Rectal smooth muscle tissue (tissue), 1 donor: ENCODE results near the gene VPS39.

Experiments used
- H3K27ac ChIP-seq: one replicate; pipeline ENCODE4 v1.7.0; 2013; ENCODE audit warnings: low read depth, low read length, inconsistent platforms
- H3K27me3 ChIP-seq: one replicate; pipeline ENCODE4 v1.7.0; 2013; ENCODE audit warnings: low read length; ENCODE audit not compliant: control insufficient read depth, insufficient read depth
- H3K36me3 ChIP-seq: one replicate; pipeline ENCODE4 v1.7.0; 2013; ENCODE audit warnings: low read length; ENCODE audit not compliant: control insufficient read depth, insufficient read depth
- H3K4me1 ChIP-seq: one replicate; pipeline ENCODE4 v1.7.0; 2013; ENCODE audit warnings: low read length; ENCODE audit not compliant: control insufficient read depth, insufficient read depth
- H3K4me3 ChIP-seq: one replicate; pipeline ENCODE4 v1.7.0; 2013; ENCODE audit warnings: low read length
- H3K9ac ChIP-seq: one replicate; pipeline ENCODE4 v1.7.0; 2013; ENCODE audit warnings: low read length

The VPS39 gene

DNA sequence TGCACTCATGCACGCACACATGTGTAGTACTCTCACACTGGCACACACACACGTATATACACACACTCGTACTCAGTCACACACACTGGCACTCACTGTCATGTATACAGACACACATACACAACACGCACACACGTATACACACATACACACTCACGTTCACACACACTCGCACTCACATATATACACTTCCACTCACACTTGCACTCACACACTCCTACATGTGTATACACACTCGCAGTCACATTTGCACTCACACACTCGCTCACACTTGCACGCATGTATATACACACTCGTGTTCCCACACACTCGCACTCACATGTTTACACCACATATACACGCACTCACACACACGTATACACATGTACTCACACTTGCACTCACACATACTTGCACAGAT lies 53.1 kb downstream of the VPS39 start:
- Histone ChIP-seq H3K9ac (no peak overlapping the region), H3K27ac (no peak overlapping the region), H3K27me3 (no peaks in the 10 kb centered on the region), H3K36me3 (peaks cover 7% of the 10 kb centered on the region), H3K4me3 (no peak overlapping the region), H3K4me1 (no peaks in the 10 kb centered on the region)

DNA sequence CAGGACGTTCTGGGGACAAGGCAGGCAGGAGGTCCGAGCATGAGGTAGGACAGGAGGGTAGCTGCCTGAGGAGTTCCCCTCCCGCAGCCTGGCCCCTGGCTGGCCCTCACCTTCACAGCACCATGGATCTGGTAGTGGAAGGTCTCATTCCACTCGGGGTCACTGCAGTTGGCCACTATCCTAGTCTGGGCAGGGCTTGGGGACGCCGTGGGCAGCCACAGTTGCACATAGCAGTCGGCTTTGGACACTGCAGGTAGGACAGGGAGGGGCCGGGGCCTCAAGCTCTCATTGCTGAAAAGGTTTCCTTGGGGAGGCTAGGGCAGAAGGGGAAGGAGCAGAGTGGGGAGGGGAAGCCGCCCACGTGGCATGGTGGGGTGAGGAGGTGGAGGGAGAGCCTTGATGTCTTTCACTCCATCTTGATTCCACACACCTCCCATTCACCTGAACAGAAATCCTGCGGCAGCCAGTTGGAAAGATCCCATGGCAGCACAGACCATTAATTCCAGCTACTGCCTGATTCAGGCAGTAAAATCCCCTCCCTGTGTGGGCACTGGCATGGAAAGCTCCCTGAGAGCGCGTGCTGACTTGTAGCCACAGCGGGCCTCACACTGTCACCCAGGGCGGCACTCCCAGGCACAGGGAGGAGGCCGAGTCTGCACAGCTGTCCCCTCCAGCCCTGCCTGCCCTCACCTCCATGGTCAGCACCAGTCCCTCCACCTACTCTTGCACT lies 53.7 kb downstream of the VPS39 start:
- H3K4me3 ChIP-seq, result no peak overlapping the region
- no peaks in the 10 kb centered on the region for H3K27me3 ChIP-seq
- H3K27ac ChIP-seq, result no peak overlapping the region
- no peak overlapping the region for H3K9ac ChIP-seq
- peaks cover 4% of the 10 kb centered on the region for H3K36me3 ChIP-seq
- no peaks in the 10 kb centered on the region for H3K4me1 ChIP-seq

DNA sequence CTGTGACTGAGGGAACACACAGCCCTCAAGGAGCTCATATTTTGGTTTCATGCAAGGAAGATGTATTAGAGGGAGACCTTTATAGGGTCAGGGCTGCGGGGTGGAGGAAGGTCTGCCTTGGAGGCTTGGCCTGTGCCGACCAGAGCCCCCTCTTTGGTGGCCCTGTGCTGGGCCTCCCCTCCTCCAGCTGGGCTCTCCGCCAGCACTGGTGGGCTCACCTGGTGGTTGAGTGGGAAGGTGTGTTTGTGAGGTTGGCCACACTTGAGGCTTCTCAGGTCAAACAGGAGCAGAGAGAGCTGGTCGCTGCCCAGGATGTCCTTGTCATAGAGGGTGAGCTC lies 54.3 kb downstream of the VPS39 start:
- no peak overlapping the region for H3K27ac ChIP-seq
- no peak overlapping the region for H3K4me3 ChIP-seq
- H3K36me3 ChIP-seq, result no peaks in the 10 kb centered on the region
- no peaks in the 10 kb centered on the region for H3K4me1 ChIP-seq
- H3K27me3 ChIP-seq, result no peaks in the 10 kb centered on the region
- H3K9ac ChIP-seq, result no peak overlapping the region

DNA sequence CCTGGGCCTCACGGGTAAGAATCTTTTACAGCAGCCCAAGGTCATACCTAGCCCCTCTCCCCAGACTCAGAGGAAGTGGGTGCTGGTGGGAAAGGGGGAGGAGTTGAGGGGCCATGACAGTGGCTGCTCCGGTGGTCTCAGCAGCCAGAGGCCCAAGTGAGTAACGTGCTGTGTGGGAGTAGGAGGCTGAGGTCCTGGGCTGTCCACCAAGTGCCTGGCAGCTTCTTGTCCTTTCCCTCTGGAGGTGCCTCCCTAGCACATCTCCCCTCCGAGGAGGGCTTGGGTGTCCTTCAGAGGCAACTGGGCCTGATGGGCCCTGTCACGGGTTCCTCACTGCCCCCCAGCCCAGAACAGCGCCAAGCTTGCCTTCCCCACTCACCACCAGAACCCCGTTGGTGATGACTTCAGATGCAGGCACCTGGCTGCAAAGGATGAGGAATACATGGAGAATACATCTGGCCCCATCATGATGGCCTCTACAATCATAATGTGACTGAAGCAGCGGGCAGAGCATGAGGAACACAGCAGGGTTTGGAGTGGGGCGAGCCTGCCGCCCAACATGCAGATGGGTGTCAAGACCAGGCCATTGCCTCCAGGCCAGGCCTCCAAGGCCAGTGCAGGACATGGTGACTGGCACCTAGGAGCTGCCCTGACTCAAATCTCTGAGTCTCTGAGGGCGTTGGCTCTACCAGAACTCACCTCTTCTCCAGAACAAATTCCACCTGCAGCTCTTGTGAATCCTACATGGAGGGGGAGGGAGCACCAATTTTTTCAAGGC lies 55.0 kb downstream of the VPS39 start:
- Histone ChIP-seq H3K27ac (no peak overlapping the region), H3K4me3 (no peak overlapping the region), H3K4me1 (no peaks in the 10 kb centered on the region), H3K36me3 (no peaks in the 10 kb centered on the region), H3K9ac (no peak overlapping the region), H3K27me3 (no peaks in the 10 kb centered on the region)

DNA sequence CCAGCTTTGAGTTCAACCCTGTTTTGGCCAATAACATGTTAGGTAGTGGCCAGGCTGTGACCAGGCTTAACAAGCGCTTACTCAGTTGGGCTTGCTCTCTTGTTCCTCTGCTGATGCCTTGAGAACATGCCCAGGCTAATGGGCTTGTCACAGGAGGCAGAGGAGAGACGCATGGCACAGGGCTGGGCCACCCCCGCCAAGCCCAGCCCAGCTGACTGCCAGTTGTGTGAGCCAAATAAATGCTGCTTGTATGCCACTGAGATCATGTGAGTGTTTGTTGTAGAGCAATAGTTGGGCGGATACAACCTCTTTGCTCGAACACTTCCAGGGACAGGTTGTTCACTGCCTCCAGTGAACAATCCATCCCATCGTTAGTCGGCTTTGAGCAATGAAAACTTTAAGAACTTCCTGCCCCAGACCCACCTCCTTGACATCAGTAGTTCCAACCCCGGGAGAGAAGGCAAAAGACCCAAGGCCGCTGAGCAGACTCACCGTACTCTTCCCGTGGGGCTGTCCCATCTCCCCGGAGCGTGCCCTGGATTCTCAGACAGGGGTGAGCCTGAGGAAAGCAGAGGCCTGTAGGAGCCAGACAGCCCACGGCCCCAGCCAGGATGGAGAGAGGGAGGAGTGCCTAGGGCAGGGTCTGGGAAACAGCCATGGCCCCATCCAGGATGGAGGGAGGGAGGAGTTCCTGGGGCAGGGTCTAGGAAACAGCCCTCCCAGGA lies 55.7 kb downstream of the VPS39 start:
- no peak overlapping the region for H3K27ac ChIP-seq
- H3K9ac ChIP-seq, result no peak overlapping the region

DNA sequence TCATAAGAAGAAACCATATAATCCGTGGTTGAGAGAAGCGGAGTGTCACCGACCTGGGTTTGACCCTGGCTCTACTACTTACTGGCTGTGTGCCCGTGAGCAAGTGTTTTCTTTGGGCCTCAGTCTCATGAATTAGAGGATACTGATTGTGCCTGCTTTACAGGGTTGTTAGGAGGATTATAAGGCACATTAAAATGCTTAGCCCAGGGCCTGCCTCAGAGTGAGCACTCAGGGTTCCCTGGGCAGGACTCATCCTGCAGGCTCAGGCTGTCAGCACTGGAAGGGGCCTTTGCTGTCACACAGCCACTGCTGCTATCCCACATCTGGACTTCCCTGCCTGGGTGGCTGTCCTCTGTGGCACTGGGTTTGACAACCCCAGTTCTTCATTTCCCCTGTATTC lies 56.4 kb downstream of the VPS39 start:
- Histone ChIP-seq H3K27me3 (no peaks in the 10 kb centered on the region), H3K36me3 (no peaks in the 10 kb centered on the region), H3K27ac (no peak overlapping the region), H3K4me1 (no peaks in the 10 kb centered on the region), H3K9ac (no peak overlapping the region), H3K4me3 (no peak overlapping the region)

More for the DNA sequence above, 55.7 kb downstream of the VPS39 start:
- Histone ChIP-seq H3K27me3 (no peaks in the 10 kb centered on the region), H3K4me1 (no peaks in the 10 kb centered on the region), H3K36me3 (no peaks in the 10 kb centered on the region), H3K4me3 (no peak overlapping the region)

DNA sequence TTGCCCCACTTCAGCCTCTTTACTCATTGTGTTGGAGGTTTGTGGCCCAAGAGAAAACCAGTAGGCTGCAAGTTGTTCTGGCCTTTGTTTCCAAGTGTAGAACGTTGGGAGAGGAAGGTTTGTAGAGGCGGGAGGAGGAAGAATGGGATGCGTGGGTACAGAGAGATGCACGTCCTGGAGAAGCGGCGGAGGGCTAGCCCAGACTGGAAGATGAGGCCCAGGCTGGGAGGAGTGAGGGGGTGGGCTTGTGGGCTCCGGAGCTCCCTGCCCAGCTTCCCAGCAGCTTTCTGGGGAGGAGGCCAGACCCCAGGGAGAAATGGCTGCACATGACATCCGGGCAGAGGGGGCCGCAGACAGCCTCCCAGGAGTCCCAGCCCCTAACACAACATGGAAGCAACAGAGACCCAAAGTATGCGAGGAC lies 57.0 kb downstream of the VPS39 start:
- Histone ChIP-seq H3K9ac (no peak overlapping the region), H3K4me1 (no peaks in the 10 kb centered on the region), H3K27ac (no peak overlapping the region), H3K27me3 (no peaks in the 10 kb centered on the region), H3K36me3 (no peaks in the 10 kb centered on the region), H3K4me3 (no peak overlapping the region)

DNA sequence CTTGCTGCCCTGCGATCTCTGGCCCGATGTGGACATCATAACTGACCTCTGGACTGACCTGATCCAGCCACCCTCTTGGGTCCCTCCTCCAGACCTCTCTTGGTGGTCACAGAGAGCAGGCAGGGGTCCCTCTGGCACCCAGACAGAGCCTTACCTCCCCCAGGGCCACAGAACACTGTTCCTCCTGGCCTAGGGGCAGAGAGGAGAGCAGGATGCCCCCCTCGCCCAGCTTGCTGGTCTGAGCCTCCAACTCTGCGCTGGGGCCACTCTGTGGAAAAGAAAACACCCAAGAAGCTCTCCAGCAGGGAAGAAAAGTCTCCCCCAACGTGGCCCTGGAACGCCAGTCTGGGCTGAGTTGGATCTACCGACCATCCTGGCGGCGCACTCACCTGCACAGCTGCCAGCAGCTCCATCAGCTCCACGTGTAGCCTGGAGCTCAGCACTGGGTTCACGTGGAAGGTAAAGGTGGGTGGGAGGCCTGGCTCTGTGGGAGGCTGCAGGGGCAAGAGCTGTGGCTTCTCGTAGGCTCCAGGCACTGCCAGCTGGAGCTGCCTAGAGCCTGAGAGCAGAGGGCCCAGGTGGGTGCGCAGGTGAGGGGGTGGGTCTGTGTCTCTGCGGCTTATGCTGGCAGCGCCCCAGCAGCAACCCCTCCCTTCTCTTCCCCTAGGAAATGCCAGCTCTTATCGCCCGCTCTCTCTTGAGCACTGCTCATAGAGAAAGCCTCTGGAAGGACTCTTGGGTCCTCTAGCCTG lies 57.7 kb downstream of the VPS39 start:
- Histone ChIP-seq H3K4me1 (no peaks in the 10 kb centered on the region), H3K27ac (no peak overlapping the region), H3K9ac (no peak overlapping the region), H3K4me3 (no peak overlapping the region), H3K36me3 (no peaks in the 10 kb centered on the region), H3K27me3 (no peaks in the 10 kb centered on the region)

DNA sequence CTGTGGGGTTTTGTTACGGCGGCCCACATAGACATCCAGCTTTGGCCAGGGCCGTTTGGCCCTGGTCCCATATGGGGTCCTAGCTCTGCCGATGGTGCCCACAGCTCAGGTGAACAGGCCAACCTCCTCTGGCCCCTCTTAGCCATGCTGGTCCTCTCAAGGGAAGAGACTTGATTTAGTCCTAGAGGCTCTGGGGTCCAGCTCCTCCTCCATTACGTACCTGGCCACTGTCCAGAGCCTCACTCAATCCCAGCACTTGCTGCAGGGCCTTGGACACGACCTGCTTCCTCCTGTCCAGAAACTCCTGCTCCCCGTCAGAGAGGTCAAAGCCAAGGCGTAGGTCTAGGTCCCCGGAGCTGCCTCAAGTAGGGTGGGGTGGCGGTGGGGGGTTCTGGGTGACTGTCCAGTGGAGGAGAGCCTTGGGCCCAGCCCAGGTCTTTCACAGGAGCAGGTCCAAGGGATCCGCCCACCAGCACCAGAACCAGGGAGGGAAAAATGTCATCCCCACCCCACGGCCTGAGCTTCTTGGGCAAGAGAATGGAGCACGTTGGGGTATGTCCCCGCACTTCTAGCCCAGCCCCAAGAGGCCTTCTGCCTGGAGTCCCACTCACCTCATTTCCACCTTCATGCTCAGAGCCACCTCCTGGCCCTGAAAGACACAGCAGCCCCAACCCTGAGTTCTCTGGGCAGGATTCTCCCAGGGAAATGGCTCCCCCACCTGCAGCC lies 58.4 kb downstream of the VPS39 start:
- Histone ChIP-seq H3K4me1 (no peaks in the 10 kb centered on the region), H3K4me3 (no peak overlapping the region), H3K36me3 (no peaks in the 10 kb centered on the region), H3K27ac (no peak overlapping the region), H3K9ac (no peak overlapping the region), H3K27me3 (no peaks in the 10 kb centered on the region)

DNA sequence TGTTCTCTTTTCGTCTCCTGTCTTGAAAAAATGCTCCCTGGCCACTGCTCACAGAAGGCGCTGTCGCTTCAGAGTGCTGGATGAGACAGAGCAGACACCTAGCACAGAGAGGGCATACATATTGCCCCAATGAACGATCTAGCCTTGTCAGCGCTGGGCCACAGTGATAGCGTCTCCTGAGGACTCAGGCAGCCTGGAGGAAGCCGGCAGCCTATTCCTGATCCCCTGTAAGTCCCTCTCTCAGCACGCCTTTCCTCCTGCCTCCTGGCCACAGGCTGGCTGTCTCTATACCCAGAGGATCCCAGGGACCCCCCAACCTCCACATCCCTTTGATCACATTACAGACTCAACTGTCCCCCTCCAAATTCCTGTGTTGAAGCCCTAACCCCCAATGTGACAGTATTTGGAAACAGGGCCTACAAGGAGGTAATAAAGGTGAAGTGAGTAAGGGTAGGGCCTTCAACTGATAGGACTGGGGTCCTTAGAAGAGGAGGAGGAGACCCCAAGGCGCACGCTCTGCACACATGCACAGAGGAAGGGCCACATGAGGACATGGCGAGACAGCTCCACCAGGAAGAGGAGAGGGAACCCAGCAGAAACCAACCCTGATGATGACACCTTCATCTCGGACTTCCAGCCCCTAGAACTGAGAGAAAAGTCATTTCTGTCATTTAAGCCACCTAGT lies 59.2 kb downstream of the VPS39 start:
- Histone ChIP-seq H3K27me3 (no peaks in the 10 kb centered on the region), H3K27ac (no peak overlapping the region), H3K36me3 (no peaks in the 10 kb centered on the region), H3K4me3 (no peak overlapping the region), H3K9ac (no peak overlapping the region), H3K4me1 (no peaks in the 10 kb centered on the region)

DNA sequence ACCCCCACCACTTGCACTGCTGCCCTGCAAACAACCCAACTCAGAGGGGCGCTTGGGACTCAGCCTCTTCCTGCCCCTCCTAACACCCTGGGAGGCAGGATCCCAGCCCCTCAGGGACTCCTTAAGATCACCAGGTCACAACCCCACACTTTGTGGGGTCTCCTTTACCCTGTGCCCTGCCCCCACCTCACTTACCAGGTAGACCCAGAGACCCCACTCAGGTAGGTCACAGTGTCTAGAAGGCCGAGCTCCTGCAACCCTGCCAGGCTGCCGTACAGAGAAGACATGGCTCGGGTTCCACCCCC lies 60.7 kb downstream of the VPS39 start:
- Histone ChIP-seq H3K27ac (no peak overlapping the region), H3K4me3 (no peak overlapping the region), H3K36me3 (no peaks in the 10 kb centered on the region), H3K4me1 (no peaks in the 10 kb centered on the region), H3K9ac (no peak overlapping the region), H3K27me3 (no peaks in the 10 kb centered on the region)
